IPS DF 19.7 (cell line): ENCODE results near the gene DNLZ.
A peak's percentile ranks its signal among the peaks of the same experiment; 100 is the strongest.
"Not testable (repeated sequence)": the region's sequence is repeated elsewhere in the genome, so short reads cannot be mapped to it uniquely, and the experiment has no call there.

Source experiments
- DNase-seq: peaks from one replicate; pipeline ENCODE4 v3.0.0-alpha.2; 2013; ENCODE audit warnings: low read depth, low spot score

DNLZ gene

GRCh38 chr9:136363106-136363948 lies at the start of gene DNLZ:
Gene DNLZ (minus strand): TSS chr9:136363744. CDS start chr9:136363714, 30 bp downstream.
- DNase-seq = no peak

- DNase-seq = no peak
Measured at GRCh38 chr9:136412962-136413361, 49.4 kb upstream of the DNLZ start.

GRCh38 chr9:136411378-136411777 lies 47.8 kb upstream of the DNLZ start:
- no peak for DNase-seq

- DNase-seq = peak; percentile 48
Measured at GRCh38 chr9:136410500-136411287, 47.1 kb upstream of the DNLZ start, which contains the start of the genes ENTR1 and PMPCA. Gene ENTR1 (minus strand): TSS chr9:136410614. CDS start chr9:136410397, 217 bp downstream. Gene PMPCA (plus strand): TSS chr9:136410658. CDS start chr9:136410669, 11 bp downstream.

DNA sequence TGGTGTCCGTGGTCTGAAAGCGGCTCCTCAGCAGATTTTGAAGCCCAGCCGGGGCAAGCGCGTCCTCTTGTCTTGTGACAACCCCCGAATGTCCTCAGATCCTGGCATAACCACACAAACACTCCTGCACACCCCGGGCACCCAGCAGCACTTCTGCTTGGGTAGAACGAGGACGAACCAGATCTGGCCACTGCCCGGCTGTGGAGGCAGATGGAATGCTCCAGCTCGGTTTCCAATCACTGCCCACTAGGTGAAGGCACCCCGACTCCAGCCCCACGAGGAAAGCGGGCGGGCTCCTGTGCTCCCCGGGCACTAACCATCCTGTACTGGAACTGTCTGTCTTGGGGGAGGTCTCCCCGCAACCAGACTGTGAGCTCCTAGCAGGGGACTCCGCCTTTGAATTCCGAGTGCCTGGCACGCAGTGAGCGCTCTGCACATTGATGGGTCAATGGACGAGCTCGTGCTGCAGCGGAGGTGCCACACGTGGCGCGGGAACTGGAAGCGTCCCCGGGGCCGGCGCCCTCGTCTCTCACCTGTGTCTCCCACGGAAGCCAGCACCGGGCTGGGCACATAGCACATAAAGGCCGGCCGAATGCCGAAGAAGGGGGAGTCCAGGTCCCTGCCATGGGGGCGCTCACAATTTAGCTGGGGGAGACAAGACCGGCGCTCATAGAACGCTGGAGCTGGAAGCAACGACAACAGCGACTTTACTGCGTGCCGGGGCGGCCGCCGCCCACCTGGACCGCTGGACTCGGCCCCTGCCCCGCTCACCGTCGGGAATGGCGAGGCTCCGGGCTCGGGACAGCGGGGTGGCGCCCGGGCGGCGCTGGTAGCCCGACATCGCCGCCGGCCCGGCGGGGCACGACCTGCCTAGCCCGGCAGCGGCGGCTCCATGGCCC lies 46.3 kb upstream of the DNLZ start:
- DNase-seq = no peak

GRCh38 chr9:136407911-136408310 lies 44.4 kb upstream of the DNLZ start:
- no peak for DNase-seq

GRCh38 chr9:136407061-136407460 lies 43.5 kb upstream of the DNLZ start:
- DNase-seq = not testable (repeated sequence)

DNA sequence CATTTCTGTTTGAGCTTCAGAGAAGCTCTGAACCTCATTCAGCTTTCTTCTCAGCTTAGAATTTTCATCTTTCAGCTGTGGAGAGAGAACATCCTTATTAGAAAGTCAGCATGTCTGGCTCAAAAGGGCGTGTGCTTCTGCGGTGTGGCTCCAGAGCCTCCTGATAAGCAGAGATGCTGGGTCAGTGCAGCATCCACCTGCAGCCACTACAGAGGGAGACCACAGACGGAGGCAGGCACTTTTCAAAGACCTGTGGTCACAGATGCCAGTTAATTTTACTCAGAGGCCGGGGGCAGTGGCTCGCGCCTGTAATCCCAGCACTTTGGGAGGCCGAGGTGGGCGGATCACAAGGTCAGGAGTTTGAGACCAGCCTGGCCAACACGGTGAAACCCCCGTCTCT lies 42.4 kb upstream of the DNLZ start:
- DNase-seq = not testable (repeated sequence)

- DNase-seq = no peak
Measured at GRCh38 chr9:136405481-136405880, 41.9 kb upstream of the DNLZ start.

DNA sequence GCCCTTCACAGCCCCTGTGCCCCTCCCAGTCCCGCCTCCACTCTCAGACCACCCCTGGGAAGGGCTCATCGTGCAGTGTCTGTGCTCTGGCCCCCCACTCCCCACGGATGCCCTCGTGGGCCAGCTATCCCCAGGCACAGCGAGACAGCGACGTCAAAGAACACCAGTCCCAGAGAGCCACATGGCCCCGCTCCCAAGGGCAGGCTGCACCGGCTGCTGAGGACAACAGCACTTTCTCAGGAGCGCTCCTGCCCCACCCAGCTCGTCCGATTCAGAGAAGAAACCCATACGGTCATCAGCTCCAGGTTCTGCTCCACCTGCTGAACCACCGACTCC lies 41.2 kb upstream of the DNLZ start:
- DNase-seq = no peak

DNA sequence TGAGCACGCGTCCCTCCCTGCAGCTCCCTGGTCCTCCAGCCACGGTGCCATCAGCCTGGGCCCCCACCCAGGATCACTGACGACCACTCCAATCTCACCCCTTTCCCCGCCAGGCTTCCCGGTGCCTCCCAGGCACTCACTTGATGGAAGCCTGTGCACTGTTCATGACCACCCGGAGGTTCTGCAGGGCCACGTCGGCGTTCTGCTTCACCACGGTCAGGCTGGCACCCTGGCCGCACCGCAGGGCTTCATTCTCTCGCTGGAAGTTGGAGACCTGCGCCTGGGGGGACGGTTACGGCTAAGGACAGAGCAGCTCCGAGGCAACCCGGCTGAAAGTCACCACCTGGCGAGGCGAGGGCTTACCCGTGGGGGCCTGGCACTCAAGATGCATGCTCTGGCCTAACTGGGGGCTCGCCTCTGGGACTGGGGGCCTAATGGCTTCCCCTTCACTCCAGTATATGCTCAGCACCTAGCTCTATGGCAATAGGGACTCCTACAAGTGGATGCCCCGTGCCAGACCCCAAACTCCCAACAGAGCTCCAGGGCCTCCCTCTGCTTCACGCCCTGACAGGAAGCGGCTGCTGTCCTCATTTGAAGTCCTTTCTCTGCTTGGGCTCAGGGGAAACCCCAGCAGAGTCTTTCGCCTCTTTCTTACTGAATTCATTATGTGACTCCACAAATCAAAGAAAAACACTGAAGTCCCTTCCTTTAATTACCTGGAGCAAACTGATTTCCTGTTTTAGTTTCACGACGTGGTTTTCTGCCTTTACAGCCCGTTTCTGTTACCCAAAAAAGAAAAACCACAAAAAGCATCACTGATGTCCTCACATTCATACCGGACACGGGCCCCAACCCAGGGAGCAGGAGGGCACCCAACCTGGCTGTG lies 40.6 kb upstream of the DNLZ start:
- DNase-seq = no peak

- DNase-seq = no peak
Measured at GRCh38 chr9:136403538-136403914, 40.0 kb upstream of the DNLZ start.

GRCh38 chr9:136402067-136402466 lies 38.5 kb upstream of the DNLZ start:
- DNase-seq = no peak

DNA sequence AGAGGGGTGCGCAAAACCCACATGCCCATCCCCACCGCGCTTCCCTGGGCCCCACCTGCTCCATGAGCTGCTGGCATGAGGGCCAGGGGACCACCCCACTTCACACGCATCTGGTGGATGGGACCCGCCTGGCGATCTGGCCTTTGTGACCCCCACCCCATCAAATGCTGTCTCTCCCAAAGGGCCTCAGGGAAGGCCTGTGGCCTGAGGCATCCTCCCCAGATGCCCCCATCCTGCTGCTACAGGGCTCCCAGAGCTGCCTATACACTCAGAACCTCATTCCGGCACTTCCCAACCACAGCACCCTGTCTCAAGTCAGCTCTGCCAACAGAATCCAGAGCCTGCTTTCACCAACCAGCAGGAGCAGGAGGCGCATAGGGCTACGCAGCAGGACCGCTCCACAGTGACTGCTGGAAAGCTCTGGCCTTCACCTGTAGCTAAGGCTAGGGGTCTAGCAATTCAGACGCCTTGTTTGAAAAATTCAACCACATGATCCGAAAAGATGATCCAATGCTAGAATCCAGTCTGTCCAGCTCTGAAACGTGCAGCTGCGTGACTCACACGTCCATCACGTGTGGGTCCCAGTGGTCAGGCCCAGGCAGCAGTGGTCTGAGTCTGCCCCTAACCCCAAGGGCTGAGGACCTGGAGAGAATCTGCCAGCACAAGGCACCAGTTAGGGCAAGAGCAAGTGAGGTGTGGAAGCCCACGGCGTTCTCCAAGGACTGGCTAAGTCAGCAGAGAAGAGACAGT lies 37.8 kb upstream of the DNLZ start:
- no peak for DNase-seq

- peak; percentile 40 for DNase-seq
Measured at GRCh38 chr9:136400038-136400834, 36.7 kb upstream of the DNLZ start, which contains the start of gene SNAPC4. Gene SNAPC4 (minus strand): TSS chr9:136400170. CDS start chr9:136398428, 1,742 bp downstream.

- no peak for DNase-seq
Measured at GRCh38 chr9:136399176-136400037, 35.9 kb upstream of the DNLZ start.

DNA sequence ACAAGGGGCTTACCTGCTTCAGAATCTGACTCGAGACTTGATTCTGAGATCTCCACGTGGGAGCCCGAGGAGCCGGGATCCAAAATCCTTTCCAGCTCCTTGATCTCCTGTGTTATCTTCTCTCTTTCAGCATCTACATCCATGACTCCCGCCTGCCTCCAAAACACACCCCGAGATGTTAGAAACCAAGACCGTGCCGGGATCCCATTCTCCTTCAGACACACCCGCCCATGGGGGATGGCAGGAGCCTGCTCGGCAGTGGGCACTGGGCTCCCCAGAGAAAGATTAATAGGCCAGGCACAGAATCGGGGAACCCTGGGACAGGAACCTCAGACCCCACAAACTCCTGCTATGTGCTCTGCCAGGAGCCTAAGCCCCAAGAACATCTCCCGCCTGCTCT lies 34.7 kb upstream of the DNLZ start:
- no peak for DNase-seq

DNA sequence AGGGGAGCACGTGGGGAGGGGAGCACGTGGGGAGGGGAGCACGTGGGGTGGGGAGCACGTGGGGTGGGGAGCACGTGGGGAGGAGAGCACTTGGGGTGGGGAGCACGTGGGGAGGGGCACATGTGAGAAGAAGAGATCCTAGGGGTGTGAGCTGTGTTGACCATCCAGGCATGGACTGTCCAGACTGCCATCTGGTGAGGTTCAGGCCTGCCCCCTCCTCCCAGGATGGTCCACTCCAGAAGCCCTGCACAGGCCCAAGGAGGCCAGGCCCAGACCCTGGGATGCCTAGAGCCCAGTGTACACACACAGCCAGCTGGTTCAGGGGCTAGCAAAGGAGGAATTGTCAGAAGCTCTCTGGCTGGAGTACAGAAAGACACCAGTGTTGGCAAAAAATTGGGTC lies 34.1 kb upstream of the DNLZ start:
- DNase-seq = no peak
